Measurements from ENCODE around the gene DNAI2.

The DNAI2 gene

DNA sequence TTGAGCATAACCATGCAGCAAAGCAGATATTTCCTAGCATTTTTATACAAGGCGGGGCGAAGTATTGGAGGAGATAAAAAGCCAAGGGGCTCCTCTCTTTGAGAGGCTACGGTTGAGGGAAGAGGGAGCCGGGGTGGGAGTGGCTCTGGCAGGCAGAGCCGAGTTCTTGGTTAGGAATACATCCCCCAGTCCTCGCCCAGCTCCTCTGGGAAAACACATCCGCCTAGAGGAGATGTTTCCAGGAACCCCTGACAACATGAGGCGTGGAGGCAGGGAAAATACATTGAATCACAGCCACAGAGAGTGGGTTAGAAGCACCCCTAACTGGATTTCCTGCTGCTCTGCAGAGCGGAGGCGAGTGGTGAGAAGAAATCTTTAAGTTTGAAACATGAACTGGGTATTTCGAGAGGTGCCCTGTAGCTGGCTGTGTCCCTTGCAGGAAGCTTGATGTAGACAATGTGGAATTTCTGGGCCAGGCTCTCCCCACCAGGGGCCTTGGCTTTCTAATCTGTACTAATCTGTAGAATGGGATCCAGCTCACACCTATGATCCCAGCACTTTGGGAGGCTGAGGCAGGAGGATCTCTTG lies 33.3 kb upstream of the DNAI2 start:
- no peaks in the 10 kb centered on the region for H3K9me3 Mint-ChIP-seq
- H3K4me1 Mint-ChIP-seq, result no peaks in the 10 kb centered on the region
- peaks cover 10% of the 10 kb centered on the region for H3K36me3 Mint-ChIP-seq
- no peak for ATAC-seq
- H3K4me3 Mint-ChIP-seq, result no peak overlapping the region
- H3K27me3 Mint-ChIP-seq, result no peaks in the 10 kb centered on the region
- no peak overlapping the region for H3K27ac Mint-ChIP-seq

DNA sequence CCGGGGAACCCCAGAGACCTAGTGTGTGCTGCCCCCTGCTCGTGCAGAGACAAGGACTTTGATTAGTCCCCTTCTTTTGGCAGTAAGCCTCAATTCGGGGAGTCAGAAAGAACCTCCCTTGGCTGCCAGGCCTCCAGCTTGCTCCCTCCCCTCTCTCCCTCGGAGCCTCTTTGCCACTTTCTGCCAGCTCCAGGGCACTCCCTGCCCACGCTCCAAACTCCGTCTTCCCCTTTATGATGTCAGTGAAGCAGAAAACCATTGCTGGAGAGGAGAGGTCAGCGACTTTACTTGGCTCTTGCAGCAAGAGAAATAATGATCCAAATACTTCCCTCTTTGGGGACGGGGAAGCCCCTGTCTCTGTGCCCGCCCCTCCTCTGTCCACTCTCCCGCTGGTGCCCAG lies 32.6 kb upstream of the DNAI2 start:
- H3K4me1 Mint-ChIP-seq, result no peaks in the 10 kb centered on the region
- no peak for ATAC-seq
- no peak overlapping the region for H3K4me3 Mint-ChIP-seq
- no peaks in the 10 kb centered on the region for H3K27me3 Mint-ChIP-seq
- H3K9me3 Mint-ChIP-seq, result no peaks in the 10 kb centered on the region
- H3K27ac Mint-ChIP-seq, result no peak overlapping the region
- peaks cover 17% of the 10 kb centered on the region for H3K36me3 Mint-ChIP-seq

- no peak for ATAC-seq
- no peaks in the 10 kb centered on the region for H3K27me3 Mint-ChIP-seq
- H3K36me3 Mint-ChIP-seq, result peaks cover 21% of the 10 kb centered on the region
- no peak overlapping the region for H3K27ac Mint-ChIP-seq
- no peaks in the 10 kb centered on the region for H3K4me1 Mint-ChIP-seq
- H3K4me3 Mint-ChIP-seq, result no peak overlapping the region
- no peaks in the 10 kb centered on the region for H3K9me3 Mint-ChIP-seq
These were observed 32.2 kb upstream of the DNAI2 start for GRCh38 chr17:74241847-74242246.

DNA sequence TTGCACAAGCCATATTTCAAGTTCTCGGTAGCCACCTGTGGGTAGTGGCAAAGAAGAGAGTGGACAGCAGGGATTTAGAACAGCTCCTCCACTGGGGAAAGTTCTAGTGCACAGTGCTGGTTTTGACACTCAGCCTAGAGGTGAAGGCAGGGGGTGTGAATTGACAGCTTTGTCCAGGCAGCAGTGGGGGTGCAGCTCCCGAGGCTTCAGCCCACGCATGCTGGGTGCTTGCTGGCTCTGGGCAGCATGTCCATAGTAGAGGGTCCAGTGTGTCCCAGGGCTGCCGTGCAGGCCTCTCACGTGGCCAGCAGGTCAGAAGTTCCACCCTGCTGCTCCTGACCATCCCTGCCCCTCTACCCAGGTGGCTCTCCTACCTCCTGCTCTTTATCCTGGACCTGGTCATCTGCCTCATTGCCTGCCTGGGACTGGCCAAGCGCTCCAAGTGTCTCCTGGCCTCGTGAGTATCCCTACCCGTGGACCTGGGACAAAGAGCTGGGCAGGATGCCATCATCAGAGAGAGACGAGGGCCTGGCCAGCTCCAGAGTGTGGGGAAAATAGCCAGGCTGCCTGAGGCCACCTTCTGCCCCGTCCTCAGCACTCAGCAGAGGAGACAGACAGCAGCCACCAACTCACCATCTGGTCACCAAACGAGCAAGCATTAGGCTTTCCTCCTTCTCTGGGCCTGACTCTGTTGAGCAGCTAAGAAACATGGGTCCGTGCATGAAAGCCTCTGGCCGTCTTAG lies 30.9 kb upstream of the DNAI2 start:
- no peaks in the 10 kb centered on the region for H3K9me3 Mint-ChIP-seq
- no peak overlapping the region for H3K27ac Mint-ChIP-seq
- peaks cover 14% of the 10 kb centered on the region for H3K36me3 Mint-ChIP-seq
- no peak for ATAC-seq
- H3K27me3 Mint-ChIP-seq, result no peaks in the 10 kb centered on the region
- H3K4me1 Mint-ChIP-seq, result no peaks in the 10 kb centered on the region
- no peak overlapping the region for H3K4me3 Mint-ChIP-seq

DNA sequence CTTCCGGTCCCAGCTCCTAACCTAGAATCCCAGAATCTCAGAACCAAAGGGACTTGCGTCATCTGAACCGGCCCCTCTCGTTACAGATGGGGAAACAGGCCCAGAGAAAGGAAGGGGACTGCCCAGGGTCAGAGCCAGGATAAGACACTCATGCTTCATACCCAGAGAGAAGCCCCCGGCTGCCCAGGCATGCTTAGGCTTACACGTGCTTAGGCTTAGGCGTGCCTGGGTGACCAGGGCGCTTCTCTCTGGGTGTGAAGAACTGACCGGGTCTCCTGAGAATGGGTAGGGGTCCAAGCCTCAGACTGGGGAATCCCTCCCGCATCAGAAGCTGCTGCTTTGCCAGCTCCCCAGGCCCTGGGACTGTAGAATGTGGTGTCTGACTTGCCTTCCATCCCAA lies 29.9 kb upstream of the DNAI2 start:
- Mint-ChIP-seq H3K9me3 (no peaks in the 10 kb centered on the region), H3K36me3 (peaks cover 13% of the 10 kb centered on the region), H3K4me1 (no peaks in the 10 kb centered on the region), H3K4me3 (no peak overlapping the region), H3K27ac (no peak overlapping the region), H3K27me3 (no peaks in the 10 kb centered on the region)
- ATAC-seq, result no peak

GRCh38 chr17:74244548-74244947 lies 29.5 kb upstream of the DNAI2 start:
- Mint-ChIP-seq H3K4me1 (no peaks in the 10 kb centered on the region), H3K27ac (no peak overlapping the region), H3K27me3 (no peaks in the 10 kb centered on the region), H3K9me3 (no peaks in the 10 kb centered on the region), H3K36me3 (peaks cover 13% of the 10 kb centered on the region), H3K4me3 (no peak overlapping the region)
- no peak for ATAC-seq

DNA sequence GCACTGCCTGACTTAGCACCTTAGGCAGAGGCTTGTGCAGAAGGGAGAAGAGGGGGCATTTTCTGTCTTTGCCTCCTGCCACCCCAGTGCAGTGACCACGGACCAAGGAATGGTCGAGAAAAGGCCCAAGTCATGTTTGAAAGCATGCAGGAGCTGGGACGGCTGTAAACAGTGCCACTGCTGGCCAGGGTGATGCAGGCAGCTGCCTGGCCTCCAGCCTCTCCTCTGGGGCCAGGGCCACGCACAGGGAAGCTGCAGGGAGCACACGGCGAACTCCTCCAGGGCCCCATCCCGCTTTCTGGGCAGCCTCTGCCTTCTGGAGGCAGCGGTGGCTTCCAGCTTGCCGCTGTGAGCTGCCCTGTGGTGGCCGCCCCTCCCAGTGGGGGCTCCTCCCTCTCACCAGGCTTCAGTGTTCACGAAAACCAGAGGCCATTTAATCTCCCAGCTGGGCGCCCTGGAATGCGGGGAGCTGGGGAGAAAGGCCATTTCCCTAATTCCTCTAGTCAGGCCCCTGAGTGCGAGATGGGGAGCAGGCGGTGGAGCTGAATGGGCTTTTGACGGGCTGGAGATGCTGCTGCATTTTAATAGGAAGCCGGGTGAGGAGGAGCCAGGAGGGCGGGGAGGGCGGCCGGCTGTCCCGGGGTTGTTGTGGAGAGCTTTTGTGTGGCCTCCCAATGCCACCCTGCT lies 28.7 kb upstream of the DNAI2 start:
- Mint-ChIP-seq H3K27me3 (no peaks in the 10 kb centered on the region), H3K9me3 (no peaks in the 10 kb centered on the region), H3K27ac (no peak overlapping the region), H3K4me3 (no peak overlapping the region), H3K36me3 (peaks cover 13% of the 10 kb centered on the region), H3K4me1 (no peaks in the 10 kb centered on the region)
- ATAC-seq, result no peak

GRCh38 chr17:74245871-74246270 lies 28.2 kb upstream of the DNAI2 start:
- no peaks in the 10 kb centered on the region for H3K9me3 Mint-ChIP-seq
- H3K36me3 Mint-ChIP-seq, result peaks cover 13% of the 10 kb centered on the region
- no peaks in the 10 kb centered on the region for H3K4me1 Mint-ChIP-seq
- H3K4me3 Mint-ChIP-seq, result no peak overlapping the region
- no peak for ATAC-seq
- no peak overlapping the region for H3K27ac Mint-ChIP-seq
- H3K27me3 Mint-ChIP-seq, result no peaks in the 10 kb centered on the region

DNA sequence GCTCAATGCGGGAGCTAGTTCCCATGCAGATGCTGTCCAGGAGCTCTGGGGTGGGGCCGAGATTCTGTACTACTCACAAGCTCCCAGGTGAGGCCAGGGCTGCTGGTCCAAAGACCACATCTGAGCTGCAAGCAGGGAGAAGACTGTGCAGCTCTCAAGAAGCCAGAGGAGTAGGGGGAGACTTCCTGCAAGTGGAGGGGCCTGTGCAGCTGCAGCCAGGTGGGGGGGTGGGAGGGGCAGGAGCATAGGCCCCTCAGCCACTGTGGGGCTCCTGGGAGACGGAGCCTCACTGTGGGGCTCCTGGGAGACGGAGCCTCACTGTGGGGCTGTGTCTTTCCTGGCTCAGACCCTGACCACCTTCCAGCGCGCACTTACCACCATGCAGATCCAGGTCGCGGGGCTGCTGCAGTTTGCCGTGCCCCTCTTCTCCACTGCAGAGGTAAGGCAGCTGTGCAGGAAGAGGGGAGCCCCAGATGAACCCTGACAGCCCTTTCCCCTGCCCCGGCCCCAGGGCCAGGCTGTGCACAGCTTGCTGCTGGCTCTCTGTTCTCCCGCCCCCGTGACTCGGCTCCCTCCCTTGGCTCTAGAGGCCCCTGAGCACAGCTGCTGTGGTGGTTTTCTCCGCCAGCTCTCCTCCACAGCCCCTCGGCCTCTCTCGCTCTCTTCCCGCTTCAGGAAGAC lies 24.3 kb upstream of the DNAI2 start:
- ATAC-seq, result no peak
- H3K9me3 Mint-ChIP-seq, result no peaks in the 10 kb centered on the region
- peaks cover 20% of the 10 kb centered on the region for H3K36me3 Mint-ChIP-seq
- no peak overlapping the region for H3K27ac Mint-ChIP-seq
- H3K4me3 Mint-ChIP-seq, result no peak overlapping the region
- no peaks in the 10 kb centered on the region for H3K27me3 Mint-ChIP-seq
- H3K4me1 Mint-ChIP-seq, result no peaks in the 10 kb centered on the region

- H3K27me3 Mint-ChIP-seq, result no peaks in the 10 kb centered on the region
- H3K27ac Mint-ChIP-seq, result no peak overlapping the region
- peaks cover 20% of the 10 kb centered on the region for H3K36me3 Mint-ChIP-seq
- ATAC-seq, result no peak
- H3K9me3 Mint-ChIP-seq, result no peaks in the 10 kb centered on the region
- H3K4me1 Mint-ChIP-seq, result no peaks in the 10 kb centered on the region
- no peak overlapping the region for H3K4me3 Mint-ChIP-seq
These were observed 23.6 kb upstream of the DNAI2 start for GRCh38 chr17:74250324-74250995.

DNA sequence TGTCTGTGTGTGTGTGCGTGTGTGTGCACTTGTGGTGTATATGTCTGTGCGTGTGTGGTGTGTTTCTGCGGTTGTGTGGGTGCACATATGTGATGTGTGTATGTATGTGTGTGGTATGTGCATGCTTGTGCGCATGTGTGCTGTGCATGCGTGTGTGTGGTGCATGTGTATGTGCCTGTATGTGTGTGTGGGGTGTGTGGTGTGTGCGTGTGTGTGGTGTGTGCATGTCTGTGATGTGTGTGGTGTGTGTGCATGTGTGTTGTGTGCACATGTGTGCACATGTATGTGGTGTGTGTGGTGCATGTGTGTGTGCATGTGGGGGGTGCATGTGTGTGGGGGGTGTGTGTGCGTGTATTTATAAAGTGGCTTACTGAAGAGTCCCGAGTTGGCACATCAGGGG lies 23.0 kb upstream of the DNAI2 start:
- ATAC-seq, result no peak
- H3K4me3 Mint-ChIP-seq, result no peak overlapping the region
- H3K27me3 Mint-ChIP-seq, result no peaks in the 10 kb centered on the region
- H3K4me1 Mint-ChIP-seq, result no peaks in the 10 kb centered on the region
- H3K9me3 Mint-ChIP-seq, result no peaks in the 10 kb centered on the region
- H3K36me3 Mint-ChIP-seq, result peaks cover 15% of the 10 kb centered on the region
- no peak overlapping the region for H3K27ac Mint-ChIP-seq

DNA sequence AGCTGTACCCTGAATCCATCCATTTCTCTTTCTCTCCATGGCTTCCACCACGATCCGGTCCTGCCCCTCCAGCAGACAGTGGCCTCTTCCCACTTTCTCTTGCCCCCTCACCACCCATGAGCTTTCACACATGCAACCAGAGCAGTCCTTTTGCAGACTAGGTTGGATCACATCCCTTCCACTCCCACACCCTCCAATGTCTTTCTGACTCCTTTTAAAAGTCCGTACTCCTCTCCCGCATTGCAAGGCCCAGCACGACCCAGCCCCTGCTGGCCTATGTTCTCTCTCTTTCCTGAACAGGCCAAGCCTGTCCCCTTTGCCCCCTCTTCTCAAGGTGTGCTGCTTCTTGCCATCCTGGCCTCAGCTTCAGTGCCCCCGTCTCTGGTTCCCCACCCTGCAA lies 22.5 kb upstream of the DNAI2 start:
- no peaks in the 10 kb centered on the region for H3K27me3 Mint-ChIP-seq
- no peak for ATAC-seq
- no peak overlapping the region for H3K27ac Mint-ChIP-seq
- H3K4me3 Mint-ChIP-seq, result no peak overlapping the region
- H3K9me3 Mint-ChIP-seq, result no peaks in the 10 kb centered on the region
- H3K4me1 Mint-ChIP-seq, result no peaks in the 10 kb centered on the region
- H3K36me3 Mint-ChIP-seq, result peaks cover 10% of the 10 kb centered on the region

DNA sequence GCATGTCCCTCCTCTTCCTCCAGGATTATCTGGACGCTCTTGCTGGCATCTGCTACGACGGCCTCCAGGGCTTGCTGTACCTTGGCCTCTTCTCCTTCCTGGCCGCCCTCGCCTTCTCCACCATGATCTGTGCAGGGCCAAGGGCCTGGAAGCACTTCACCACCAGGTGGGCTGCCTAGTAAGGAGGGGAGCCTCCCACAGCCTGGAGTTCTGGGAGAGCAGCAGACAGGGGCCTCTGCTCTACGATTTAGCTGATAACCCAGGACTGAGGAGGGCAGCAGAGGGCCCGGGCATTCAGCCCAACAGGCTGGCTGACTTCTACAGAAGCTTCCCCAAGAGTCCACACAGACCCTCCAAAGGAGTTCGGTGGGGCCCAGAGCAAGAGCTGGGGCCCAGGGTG lies 21.8 kb upstream of the DNAI2 start:
- Mint-ChIP-seq H3K27ac (no peak overlapping the region), H3K27me3 (no peaks in the 10 kb centered on the region), H3K9me3 (no peaks in the 10 kb centered on the region), H3K4me1 (no peaks in the 10 kb centered on the region), H3K36me3 (peaks cover 8% of the 10 kb centered on the region), H3K4me3 (no peak overlapping the region)
- no peak for ATAC-seq

DNA sequence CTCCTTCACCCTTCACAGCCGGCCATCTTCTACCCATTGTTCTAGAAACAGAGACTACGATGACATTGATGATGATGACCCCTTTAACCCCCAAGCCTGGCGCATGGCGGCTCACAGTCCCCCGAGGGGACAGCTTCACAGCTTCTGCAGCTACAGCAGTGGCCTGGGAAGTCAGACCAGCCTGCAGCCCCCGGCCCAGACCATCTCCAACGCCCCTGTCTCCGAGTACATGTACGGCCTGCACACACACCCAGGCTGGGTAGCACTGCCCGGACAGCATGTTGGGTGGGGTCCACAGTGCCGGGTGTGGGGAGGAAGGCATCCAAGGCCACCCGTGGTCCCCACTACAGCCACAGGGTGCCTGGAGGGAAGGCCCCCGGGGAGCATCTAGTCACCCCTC lies 21.0 kb upstream of the DNAI2 start:
- no peak overlapping the region for H3K27ac Mint-ChIP-seq
- no peak overlapping the region for H3K4me3 Mint-ChIP-seq
- no peaks in the 10 kb centered on the region for H3K4me1 Mint-ChIP-seq
- no peaks in the 10 kb centered on the region for H3K27me3 Mint-ChIP-seq
- H3K36me3 Mint-ChIP-seq, result peaks cover 8% of the 10 kb centered on the region
- ATAC-seq, result no peak
- no peaks in the 10 kb centered on the region for H3K9me3 Mint-ChIP-seq

DNA sequence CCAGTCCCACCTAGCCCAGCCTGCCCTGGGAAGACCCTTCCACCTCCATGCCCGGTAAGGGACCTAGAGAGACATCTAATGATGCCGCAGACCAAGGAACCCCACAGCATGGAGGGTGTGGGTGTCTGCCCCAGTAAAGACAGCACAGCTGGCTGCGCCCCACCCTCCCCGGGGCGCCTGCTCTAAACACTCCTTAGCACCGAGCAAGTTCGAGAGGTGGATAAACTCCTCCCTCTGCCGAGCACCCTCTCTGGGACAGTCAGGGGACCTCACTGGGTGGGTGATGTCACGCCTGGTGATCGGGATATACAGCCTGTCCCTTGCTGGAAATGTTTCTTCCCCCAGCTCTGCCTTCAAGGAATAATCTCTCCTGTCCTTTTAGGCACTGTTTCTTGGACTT lies 16.7 kb upstream of the DNAI2 start:
- Mint-ChIP-seq H3K27me3 (no peaks in the 10 kb centered on the region), H3K4me3 (no peak overlapping the region), H3K36me3 (peaks cover 6% of the 10 kb centered on the region), H3K27ac (no peak overlapping the region), H3K9me3 (no peaks in the 10 kb centered on the region), H3K4me1 (no peaks in the 10 kb centered on the region)
- no peak for ATAC-seq

Measured in stimulated activated memory B cell treated with anti-CD40 and anti-IgM and Interleukin-4, amounts not matched to agents 10 μg/mL and 1 μg/mL and 100 μg/mL, for 72 hours (primary cell).